GM12878 (cell line): ENCODE data around the gene UBAC2. TPM values are rescaled to one million over a fixed set of nuclear protein-coding genes. Genes with fewer than 3 reads are reported as not detected.

Source experiments
- ATAC-seq: fragments of 200-7000 bp; cut with Tn5 transposase; 3 replicates; pipeline ENCODE4 v1.9.1; 2020; ENCODE audit warnings: mild to moderate bottlenecking, moderate library complexity
- BruUV-seq: library from RNA; stranded (reverse); fragments of 400-500 nt; replicated peaks from 2 replicates; lab custom pipeline; 2021; lab: Mats Ljungman, UMichigan
- CTCF ChIA-PET: fragments of 300-600 bp; sonication (Branson Sonifier 250); formaldehyde crosslinking; extraction: SDS; loops from one replicate; lab custom pipeline; 2021; ENCODE audit warnings: inconsistent platforms; lab: Yijun Ruan, JAX
- POLR2A ChIA-PET: fragments of 350-600 bp; formaldehyde crosslinking; extraction: SDS; loops from one replicate; lab custom pipeline; 2021; ENCODE audit warnings: inconsistent platforms; lab: Charles Lee
- RAD21 ChIA-PET: fragments of 300-600 bp; sonication (Branson Sonifier 250); formaldehyde crosslinking; loops from one replicate; lab custom pipeline; 2023; ENCODE audit warnings: antibody characterized with exemption; ENCODE audit not compliant: unreplicated experiment; lab: Charles Lee
- SMC1A ChIA-PET: fragments of 300-600 bp; sonication (Branson Sonifier 250); formaldehyde crosslinking; loops from one replicate; lab custom pipeline; 2023; ENCODE audit not compliant: unreplicated experiment, uncharacterized antibody; lab: Charles Lee
- DNase-seq: peaks from one replicate; pipeline ENCODE4 v3.0.0-alpha.2; 2011; ENCODE audit warnings: low read depth, low spot score
- FAIRE-seq: peaks from 3 replicates; lab custom pipeline; 2011; peaks lifted over from hg19 to GRCh38; lab: Jason Lieb, UNC
- H2AFZ ChIP-seq: 2 replicates; pipeline ENCODE4 v1.6.0; 2011; ENCODE audit warnings: low read depth, low read length, control low read depth; ENCODE audit not compliant: control insufficient read depth
- H3K27ac ChIP-seq: 2 replicates; pipeline ENCODE4 v1.5.1; 2011; ENCODE audit warnings: control low read depth; ENCODE audit not compliant: control insufficient read depth, insufficient read depth
- H3K27me3 ChIP-seq, 2 experiments: replicated peaks in 1 of 2; 2 replicates each; pipeline versions ENCODE4 v1.6.0 to v1.6.1; 2011; ENCODE audit warnings: low read length in 1 of 2; ENCODE audit not compliant: control insufficient read depth in 2 of 2, insufficient read depth in 2 of 2
- H3K36me3 ChIP-seq, 2 experiments: 2 replicates each; pipeline ENCODE4 v1.5.1; 2011; ENCODE audit warnings: low read length in 1 of 2; ENCODE audit not compliant: control insufficient read depth in 2 of 2, insufficient read depth in 2 of 2
- H3K4me1 ChIP-seq: 2 replicates; pipeline ENCODE4 v1.6.1; 2011; ENCODE audit warnings: mild to moderate bottlenecking, low read length, moderate library complexity, mixed read lengths; ENCODE audit not compliant: control insufficient read depth, insufficient read depth
- H3K4me2 ChIP-seq: 2 replicates; pipeline ENCODE4 v1.6.0; 2011; ENCODE audit warnings: control low read depth; ENCODE audit not compliant: control insufficient read depth, insufficient read depth
- H3K4me3 ChIP-seq: fragments of 200-600 bp; sonication (generic); 2 replicates; pipeline ENCODE4 v1.5.1; 2016
- H3K79me2 ChIP-seq: 2 replicates; pipeline ENCODE4 v1.6.0; 2011; ENCODE audit warnings: low read length; ENCODE audit not compliant: control insufficient read depth, insufficient read depth
- H3K9ac ChIP-seq: 2 replicates; pipeline ENCODE4 v1.8.0; 2011; ENCODE audit warnings: low read length, control low read depth, mixed read lengths; ENCODE audit not compliant: control insufficient read depth, insufficient read depth
- H3K9me3 ChIP-seq: replicated peaks from 3 replicates; pipeline ENCODE4 v1.5.1; 2011; ENCODE audit warnings: mild to moderate bottlenecking, low read length; ENCODE audit not compliant: control insufficient read depth, insufficient read depth
- H4K20me1 ChIP-seq: 2 replicates; pipeline ENCODE4 v1.6.0; 2011; ENCODE audit not compliant: control insufficient read depth, insufficient read depth
- CBX5 ChIP-seq: sonication (generic); IDR thresholded peaks from 2 replicates; pipeline ENCODE4 v1.6.1; 2016; ENCODE audit warnings: low read depth, moderate library complexity, mild to moderate bottlenecking, inconsistent platforms
- CUX1 ChIP-seq: IDR thresholded peaks from 2 replicates; pipeline ENCODE4 v1.6.1; 2012; ENCODE audit warnings: improper control_type of control experiment, low read depth, low read length; ENCODE audit not compliant: insufficient replicate concordance
- ELK1 ChIP-seq: IDR thresholded peaks from 2 replicates; pipeline ENCODE4 v1.6.1; 2012; ENCODE audit warnings: low read depth, low read length, improper control_type of control experiment
- NRF1 ChIP-seq: conservative IDR thresholded peaks from 2 replicates; pipeline ENCODE4 v1.6.1; 2011; ENCODE audit warnings: mild to moderate bottlenecking, low read depth, low read length, improper control_type of control experiment
- SKIL ChIP-seq: fragments of 450-650 bp; IDR thresholded peaks from 2 replicates; pipeline ENCODE4 v1.6.1; 2017; ENCODE audit warnings: mild to moderate bottlenecking, low read depth, inconsistent platforms; ENCODE audit not compliant: poor library complexity, severe bottlenecking
- SREBF1 ChIP-seq: IDR thresholded peaks from 2 replicates; pipeline ENCODE4 v1.6.1; 2012; ENCODE audit warnings: mild to moderate bottlenecking, low read length
- ZNF687 ChIP-seq: fragments of 450-650 bp; IDR thresholded peaks from 2 replicates; pipeline ENCODE4 v1.6.1; 2017; ENCODE audit warnings: mild to moderate bottlenecking, moderate library complexity
- WGBS: methylation state at CpG from one replicate; pipeline ENCODE4 v1.1.6; 2016; ENCODE audit warnings: low lambda C conversion rate; ENCODE audit not compliant: insufficient replicate concordance, insufficient coverage; ENCODE audit errors: missing lambda C conversion rate; 5-methylcytosine and 5-hydroxymethylcytosine counted together
- in situ Hi-C: fragments of 300-500 bp; cut with MboI; formaldehyde crosslinking; loops from 9 replicates; pipeline ENCODE4 v1.14.3; 2018; ENCODE audit warnings: mixed read lengths
- intact Hi-C: fragments of 100-400 bp; cut with micrococcal nuclease; formaldehyde crosslinking; loops from one replicate; pipeline ENCODE4 v1.14.2; 2022; ENCODE audit not compliant: unreplicated experiment
- polyA plus RNA-seq, 11 experiments: library from polyadenylated mRNA; depleted of rRNA in 4 of 11; unstranded in 6 of 11; stranded (reverse) in 5 of 11; fragments of >200 nt; fragmentation: Nextera tagmentation in 4 of 11; fragmentation: Illumina TruSeq in 1 of 11; extraction: Ambion mirVana in 4 of 11; extraction: Trizol in 1 of 11; gene quantifications; 1 replicate in 1 of 11; 2 replicates in 10 of 11; pipeline versions ENCODE4 v1.2.1 to v1.2.3, GENCODE V29; 2011 to 2016; ENCODE audit warnings: inconsistent platforms in 2 of 11, missing spikeins in 2 of 11, low read depth in 1 of 11
- total RNA-seq, 4 experiments: library from RNA; depleted of rRNA in 3 of 4; stranded (reverse); fragments of >200 nt in 3 of 4; fragmentation: Illumina TruSeq in 1 of 4; extraction: Trizol in 1 of 4; gene quantifications; 2 replicates each; pipeline versions ENCODE4 v1.2.1 to v1.2.3, GENCODE V29; 2013 to 2021

UBAC2 gene
- total and polyA plus RNA-seq, 10 of the 15 experiments (the other 5 are each of a cell fraction or from before 2014, with no cell fraction given), result 3.0 to 54.6 (median 17.4) TPM

- no TSS peak for BruUV-seq
- Histone ChIP-seq H3K9ac (no peak overlapping the region), H3K4me1 (peaks cover 21% of the 10 kb centered on the region), H3K36me3 (no peaks in the 10 kb centered on the region), H3K79me2 (no peaks in the 10 kb centered on the region), H3K4me3 (no peak overlapping the region), H3K4me2 (no peak overlapping the region), H3K27ac (no peak overlapping the region), H3K27me3 (no peaks in the 10 kb centered on the region), H4K20me1 (no peaks in the 10 kb centered on the region), H3K9me3 (peaks cover 3% of the 10 kb centered on the region; the same call in 2 of the 3 replicates), H2AFZ (no peak overlapping the region)
- WGBS, result 22% methylated on average over 6 of the region's 6 CpGs
- CTCF ChIA-PET, result interaction anchor here (1.0 to 1.6 kb wide), 2 partner anchors 14 to 33 kb away, joined by 3 to 4 read pairs; no protein-coding TSS in a partner anchor
- ATAC-seq, result no peak
- SMC1A ChIA-PET, result interaction anchor here (0.9 kb wide), 1 partner anchor 19 kb away, joined by 3 read pairs; no protein-coding TSS in a partner anchor
- RAD21 ChIA-PET, result no interaction called here
- DNase-seq, result no peak
- in situ Hi-C loops, result no loop called here
- POLR2A ChIA-PET, result no interaction called here
- FAIRE-seq, result no peak
- intact Hi-C loops, result no loop called here
- TF ChIP-seq SKIL (no peak), NRF1 (no peak), CBX5 (no peak), ZNF687 (no peak), SREBF1 (no peak), CUX1 (no peak), ELK1 (no peak)
These were observed 206.1 kb downstream of the UBAC2 start for GRCh38 chr13:99406799-99407201.
